ENCODE results near the gene GABRB1. TPM values are rescaled to one million over a fixed set of nuclear protein-coding genes. Genes with fewer than 3 reads are reported as not detected.

Gene GABRB1
- total and polyA plus RNA-seq, 2 of the 8 experiments (the other 6 are each of a cell fraction or from before 2014, with no cell fraction given) = 0.22 to 0.38 TPM

DNA sequence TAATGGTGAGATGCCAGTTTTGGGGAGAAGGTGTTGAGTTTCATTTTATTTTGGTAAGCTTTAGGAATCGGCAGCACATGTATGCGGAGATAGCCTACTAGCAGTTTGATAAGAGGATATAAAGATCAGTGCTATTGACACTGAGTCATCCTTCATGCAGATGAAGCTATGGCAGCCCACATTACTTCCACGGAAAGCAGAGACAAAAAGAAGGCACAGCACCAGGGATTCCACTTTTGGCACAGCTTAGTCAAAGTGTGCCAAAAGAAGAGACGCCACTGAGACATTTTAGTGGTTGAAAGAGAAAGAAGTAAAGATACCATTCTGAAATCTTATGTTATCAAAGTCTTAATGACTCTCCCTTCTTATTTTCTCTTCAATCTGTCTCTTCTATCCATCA, 103.8 kb downstream of the GABRB1 start:
- Histone ChIP-seq H4K91ac (replicated peaks; ENCODE audit: insufficient read length, low read length) (no peak overlapping the region), H3K56ac (replicated peaks; ENCODE audit: insufficient read length, low read depth, low read length) (no peak overlapping the region), H3K23ac (ENCODE audit: insufficient read length) (no peak overlapping the region), H2BK12ac (ENCODE audit: low read depth, low read length) (no peak overlapping the region), H3K4me3 (ENCODE audit: extremely low read depth in 1 of 4, insufficient read depth in 2 of 4, low read depth in 3 of 4, low read length in 4 of 4) (no peak overlapping the region), H3K14ac (ENCODE audit: insufficient read length) (no peak overlapping the region), H3K18ac (ENCODE audit: extremely low read depth, low read length) (no peak overlapping the region), H3K9ac (replicated peaks in 1 of 4; ENCODE audit: extremely low read depth in 1 of 4, low read depth in 3 of 4, low read length in 3 of 4) (no peak overlapping the region), H4K20me1 (replicated peaks in 1 of 2; ENCODE audit: control insufficient read depth in 1 of 2, insufficient read depth in 2 of 2, low read length in 2 of 2) (no peaks in the 10 kb centered on the region), H4K5ac (ENCODE audit: insufficient read length, low read depth, low read length) (no peak overlapping the region), H2BK20ac (ENCODE audit: low read length) (no peak overlapping the region), H3K4me2 (ENCODE audit: insufficient read depth in 1 of 2, low read depth in 2 of 2, low read length in 2 of 2) (no peak overlapping the region), H3K23me2 (ENCODE audit: low read depth, low read length) (no peaks in the 10 kb centered on the region; the same call in 1 of the 2 replicates), H3K79me1 (ENCODE audit: low read depth, low read length) (no peaks in the 10 kb centered on the region), H3K27ac (ENCODE audit: low read depth, low read length) (no peak overlapping the region), H3K27me3 (replicated peaks in 1 of 4; ENCODE audit: control insufficient read depth in 3 of 4, extremely low read depth in 1 of 4, insufficient read depth in 3 of 4, low read length in 3 of 4) (no peaks in the 10 kb centered on the region), H3K4me1 (replicated peaks in 1 of 4; ENCODE audit: control insufficient read depth in 3 of 4, insufficient read depth in 4 of 4, low read length in 3 of 4) (no peaks in the 10 kb centered on the region), H2BK15ac (ENCODE audit: low read length) (no peak overlapping the region), H2BK5ac (ENCODE audit: low read depth, low read length) (no peak overlapping the region), H3K9me3 (ENCODE audit: insufficient read depth in 2 of 2, low read depth in 1 of 2, low read length in 1 of 2) (no peaks in the 10 kb centered on the region), H3K36me3 (ENCODE audit: control insufficient read depth in 2 of 4, insufficient read depth in 4 of 4, low read length in 3 of 4) (no peaks in the 10 kb centered on the region), H2AK5ac (ENCODE audit: low read depth, low read length) (no peak overlapping the region), H3K4ac (replicated peaks; ENCODE audit: insufficient read length, low read depth, low read length) (no peak overlapping the region), H4K8ac (ENCODE audit: extremely low read depth, insufficient read depth, low read length) (no peak overlapping the region), H2BK120ac (replicated peaks; ENCODE audit: low read depth, low read length) (no peak overlapping the region), H3K79me2 (ENCODE audit: control insufficient read depth in 1 of 2, insufficient read depth in 2 of 2, low read length in 2 of 2) (no peaks in the 10 kb centered on the region), H2AFZ (ENCODE audit: low read length) (no peak overlapping the region)
- FAIRE-seq (no peak), DNase-seq (ENCODE audit: low read depth in 1 of 2, low spot score in 2 of 2) (no peak)
- CTCF ChIA-PET (ENCODE audit: partially characterized antibody) = interaction anchor here (0.9 to 1.5 kb wide), 3 partner anchors 11 to 14 kb away, joined by 3 to 5 read pairs (median 4); no protein-coding TSS in a partner anchor
- TF ChIP-seq CBX5 (IDR thresholded peaks at IDR 0.05; ENCODE audit: low read depth, low read length) (no peak), SP4 (IDR thresholded peaks at IDR 0.05; ENCODE audit: low read length) (no peak), RAD21 (IDR thresholded peaks at IDR 0.05 in 1 of 2, conservative IDR thresholded peaks at IDR 0.05 in 1 of 2; ENCODE audit: low read depth in 2 of 2, low read length in 2 of 2) (no peak), CREB1 (IDR thresholded peaks at IDR 0.05) (no peak), JUND (IDR thresholded peaks at IDR 0.05; ENCODE audit: low read length) (no peak), KDM4A (IDR thresholded peaks at IDR 0.05; ENCODE audit: low read depth, low read length, severe bottlenecking) (no peak)
- TF ChIP-seq, protein P1, sequence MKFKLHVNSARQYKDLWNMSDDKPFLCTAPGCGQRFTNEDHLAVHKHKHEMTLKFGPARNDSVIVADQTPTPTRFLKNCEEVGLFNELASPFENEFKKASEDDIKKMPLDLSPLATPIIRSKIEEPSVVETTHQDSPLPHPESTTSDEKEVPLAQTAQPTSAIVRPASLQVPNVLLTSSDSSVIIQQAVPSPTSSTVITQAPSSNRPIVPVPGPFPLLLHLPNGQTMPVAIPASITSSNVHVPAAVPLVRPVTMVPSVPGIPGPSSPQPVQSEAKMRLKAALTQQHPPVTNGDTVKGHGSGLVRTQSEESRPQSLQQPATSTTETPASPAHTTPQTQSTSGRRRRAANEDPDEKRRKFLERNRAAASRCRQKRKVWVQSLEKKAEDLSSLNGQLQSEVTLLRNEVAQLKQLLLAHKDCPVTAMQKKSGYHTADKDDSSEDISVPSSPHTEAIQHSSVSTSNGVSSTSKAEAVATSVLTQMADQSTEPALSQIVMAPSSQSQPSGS (IDR thresholded peaks at IDR 0.05; ENCODE audit: low read length) = no peak
- WGBS, 2 experiments (ENCODE audit: extremely low coverage in 1 of 2, insufficient coverage in 1 of 2, insufficient read length in 1 of 2, insufficient replicate concordance in 2 of 2, low coverage in 1 of 2, low lambda C conversion rate in 2 of 2, missing lambda C conversion rate in 1 of 2) = 93% methylated on average over 4 of the region's 4 CpGs; no CpG with 5 or more reads in 1 of the 2 experiments
- POLR2A ChIA-PET (ENCODE audit: partially characterized antibody) = no interaction called here

Data from H1 (cell line).